Thyroid gland (tissue), 4 donors: ENCODE results near the gene PTDSS2.

Experiments used
- CTCF ChIP-seq, 6 experiments: fragments of 200-600 bp in 3 of 6; fragments of 450-650 bp in 3 of 6; sonication (generic) in 3 of 6; IDR thresholded peaks; one replicate each; pipeline ENCODE4 v1.5.1; 2016 to 2019; ENCODE audit warnings: antibody characterized with exemption in 6 of 6, mild to moderate bottlenecking in 2 of 6, inconsistent platforms in 1 of 6, moderate library complexity in 1 of 6
- POLR2A ChIP-seq, 2 donors: fragments of 450-650 bp; IDR thresholded peaks; one replicate each; pipeline ENCODE4 v1.6.1; 2017; ENCODE audit warnings: antibody characterized with exemption in 2 of 2, mild to moderate bottlenecking in 2 of 2, moderate library complexity in 1 of 2

- TF ChIP-seq CTCF (IDR thresholded peaks at IDR 0.05) (no peak), POLR2A (IDR thresholded peaks at IDR 0.05) (no peak)
These were observed 27.1 kb downstream of the PTDSS2 start for GRCh38 chr11:477052-477715.
